HepG2 (cell line): ENCODE results near the gene PRCD. TPM values are rescaled to one million over a fixed set of nuclear protein-coding genes. Genes with fewer than 3 reads are reported as not detected.
"Not testable (repeated sequence)": the region's sequence is repeated elsewhere in the genome, so short reads cannot be mapped to it uniquely, and the experiment has no call there.

Experiments
- ADNP ChIP-seq: sonication (generic); formaldehyde crosslinking; IDR thresholded peaks from 2 replicates; pipeline ENCODE4 v1.4.0; 2020; ENCODE audit warnings: missing genetic modification reagents
- DPF2 ChIP-seq: sonication (generic); formaldehyde crosslinking; IDR thresholded peaks from 2 replicates; pipeline ENCODE4 v1.4.0; 2020; ENCODE audit warnings: mild to moderate bottlenecking, low read depth, missing genetic modification reagents, borderline replicate concordance
- EP300 ChIP-seq, 3 experiments: sonication (generic) in 1 of 3; formaldehyde crosslinking in 1 of 3; IDR thresholded peaks; 2 replicates each; pipeline versions ENCODE4 v1.5.1 to v1.6.1; 2011 to 2020; ENCODE audit warnings: low read depth in 2 of 3, low read length in 2 of 3, borderline replicate concordance in 1 of 3, improper control_type of control experiment in 1 of 3, mild to moderate bottlenecking in 1 of 3, missing genetic modification reagents in 1 of 3, moderate library complexity in 1 of 3
- FOXK1 ChIP-seq: sonication (generic); formaldehyde crosslinking; IDR thresholded peaks from 2 replicates; pipeline ENCODE4 v1.4.0; 2020; ENCODE audit warnings: low read depth, missing genetic modification reagents, borderline replicate concordance
- GFI1 ChIP-seq: sonication (generic); formaldehyde crosslinking; IDR thresholded peaks from 2 replicates; pipeline ENCODE4 v1.5.0; 2020; ENCODE audit warnings: missing genetic modification reagents, mild to moderate bottlenecking, borderline replicate concordance
- NR2F1 ChIP-seq, 2 experiments: fragments of 450-650 bp in 1 of 2; formaldehyde crosslinking in 1 of 2; IDR thresholded peaks; 2 replicates each; pipeline versions ENCODE4 v1.5.0 to v1.6.1; 2016 to 2020; ENCODE audit warnings: mild to moderate bottlenecking in 1 of 2, missing compliant biosample characterization in 1 of 2, missing genetic modification reagents in 1 of 2, moderate library complexity in 1 of 2
- ZFP90 ChIP-seq: sonication (generic); formaldehyde crosslinking; IDR thresholded peaks from 2 replicates; pipeline ENCODE4 v1.8.0; 2022; ENCODE audit warnings: missing genetic modification reagents, mild to moderate bottlenecking, inconsistent platforms, borderline replicate concordance
- polyA plus RNA-seq, 8 experiments: library from polyadenylated mRNA; depleted of rRNA in 3 of 8; stranded (reverse) in 7 of 8; unstranded in 1 of 8; fragments of >200 nt; fragmentation: Illumina TruSeq in 4 of 8; extraction: Trizol in 4 of 8; gene quantifications; 2 replicates each; pipeline versions ENCODE4 v1.2.1 to v1.2.3, GENCODE V29; 2011 to 2016; ENCODE audit warnings: low read depth in 4 of 8, missing spikeins in 1 of 8, mixed read lengths in 1 of 8; ENCODE audit not compliant: insufficient read depth in 1 of 8
- total RNA-seq, 5 experiments: library from RNA; depleted of rRNA; stranded (reverse); fragments of >200 nt; fragmentation: Illumina TruSeq; extraction: Trizol; gene quantifications; 2 replicates each; pipeline ENCODE4 v1.2.3, GENCODE V29; 2016; ENCODE audit warnings: low read depth in 1 of 5
- TF ChIP-seq, protein P1 (sequence below): sonication (generic); formaldehyde crosslinking; IDR thresholded peaks from 2 replicates; pipeline ENCODE4 v1.5.0; 2020; ENCODE audit warnings: mild to moderate bottlenecking, missing genetic modification reagents, borderline replicate concordance

The PRCD gene
- total and polyA plus RNA-seq, 2 of the 13 experiments (the other 11 are each of a cell fraction or from before 2014, with no cell fraction given): 0.51 TPM; not detected in 1

- TF ChIP-seq DPF2 (CRISPR knock-in tag): 0 out of 2 replicates have a peak, but pooled peaks have one; percentile 72
- TF ChIP-seq NR2F1 (CRISPR knock-in tag; IDR thresholded peaks at IDR 0.05): peak in 1 of 2 experiments; percentile 77; a peak in 3 of 4 replicates
- peak; percentile 4; the same call in 1 of the 2 replicates for TF ChIP-seq ADNP (CRISPR knock-in tag)
- TF ChIP-seq GFI1 (CRISPR knock-in tag): 0 out of 2 replicates have a peak, but pooled peaks have one; percentile 66
- TF ChIP-seq ZFP90 (CRISPR knock-in tag): 0 out of 2 replicates have a peak, but pooled peaks have one; percentile 22
- TF ChIP-seq, protein P1, sequence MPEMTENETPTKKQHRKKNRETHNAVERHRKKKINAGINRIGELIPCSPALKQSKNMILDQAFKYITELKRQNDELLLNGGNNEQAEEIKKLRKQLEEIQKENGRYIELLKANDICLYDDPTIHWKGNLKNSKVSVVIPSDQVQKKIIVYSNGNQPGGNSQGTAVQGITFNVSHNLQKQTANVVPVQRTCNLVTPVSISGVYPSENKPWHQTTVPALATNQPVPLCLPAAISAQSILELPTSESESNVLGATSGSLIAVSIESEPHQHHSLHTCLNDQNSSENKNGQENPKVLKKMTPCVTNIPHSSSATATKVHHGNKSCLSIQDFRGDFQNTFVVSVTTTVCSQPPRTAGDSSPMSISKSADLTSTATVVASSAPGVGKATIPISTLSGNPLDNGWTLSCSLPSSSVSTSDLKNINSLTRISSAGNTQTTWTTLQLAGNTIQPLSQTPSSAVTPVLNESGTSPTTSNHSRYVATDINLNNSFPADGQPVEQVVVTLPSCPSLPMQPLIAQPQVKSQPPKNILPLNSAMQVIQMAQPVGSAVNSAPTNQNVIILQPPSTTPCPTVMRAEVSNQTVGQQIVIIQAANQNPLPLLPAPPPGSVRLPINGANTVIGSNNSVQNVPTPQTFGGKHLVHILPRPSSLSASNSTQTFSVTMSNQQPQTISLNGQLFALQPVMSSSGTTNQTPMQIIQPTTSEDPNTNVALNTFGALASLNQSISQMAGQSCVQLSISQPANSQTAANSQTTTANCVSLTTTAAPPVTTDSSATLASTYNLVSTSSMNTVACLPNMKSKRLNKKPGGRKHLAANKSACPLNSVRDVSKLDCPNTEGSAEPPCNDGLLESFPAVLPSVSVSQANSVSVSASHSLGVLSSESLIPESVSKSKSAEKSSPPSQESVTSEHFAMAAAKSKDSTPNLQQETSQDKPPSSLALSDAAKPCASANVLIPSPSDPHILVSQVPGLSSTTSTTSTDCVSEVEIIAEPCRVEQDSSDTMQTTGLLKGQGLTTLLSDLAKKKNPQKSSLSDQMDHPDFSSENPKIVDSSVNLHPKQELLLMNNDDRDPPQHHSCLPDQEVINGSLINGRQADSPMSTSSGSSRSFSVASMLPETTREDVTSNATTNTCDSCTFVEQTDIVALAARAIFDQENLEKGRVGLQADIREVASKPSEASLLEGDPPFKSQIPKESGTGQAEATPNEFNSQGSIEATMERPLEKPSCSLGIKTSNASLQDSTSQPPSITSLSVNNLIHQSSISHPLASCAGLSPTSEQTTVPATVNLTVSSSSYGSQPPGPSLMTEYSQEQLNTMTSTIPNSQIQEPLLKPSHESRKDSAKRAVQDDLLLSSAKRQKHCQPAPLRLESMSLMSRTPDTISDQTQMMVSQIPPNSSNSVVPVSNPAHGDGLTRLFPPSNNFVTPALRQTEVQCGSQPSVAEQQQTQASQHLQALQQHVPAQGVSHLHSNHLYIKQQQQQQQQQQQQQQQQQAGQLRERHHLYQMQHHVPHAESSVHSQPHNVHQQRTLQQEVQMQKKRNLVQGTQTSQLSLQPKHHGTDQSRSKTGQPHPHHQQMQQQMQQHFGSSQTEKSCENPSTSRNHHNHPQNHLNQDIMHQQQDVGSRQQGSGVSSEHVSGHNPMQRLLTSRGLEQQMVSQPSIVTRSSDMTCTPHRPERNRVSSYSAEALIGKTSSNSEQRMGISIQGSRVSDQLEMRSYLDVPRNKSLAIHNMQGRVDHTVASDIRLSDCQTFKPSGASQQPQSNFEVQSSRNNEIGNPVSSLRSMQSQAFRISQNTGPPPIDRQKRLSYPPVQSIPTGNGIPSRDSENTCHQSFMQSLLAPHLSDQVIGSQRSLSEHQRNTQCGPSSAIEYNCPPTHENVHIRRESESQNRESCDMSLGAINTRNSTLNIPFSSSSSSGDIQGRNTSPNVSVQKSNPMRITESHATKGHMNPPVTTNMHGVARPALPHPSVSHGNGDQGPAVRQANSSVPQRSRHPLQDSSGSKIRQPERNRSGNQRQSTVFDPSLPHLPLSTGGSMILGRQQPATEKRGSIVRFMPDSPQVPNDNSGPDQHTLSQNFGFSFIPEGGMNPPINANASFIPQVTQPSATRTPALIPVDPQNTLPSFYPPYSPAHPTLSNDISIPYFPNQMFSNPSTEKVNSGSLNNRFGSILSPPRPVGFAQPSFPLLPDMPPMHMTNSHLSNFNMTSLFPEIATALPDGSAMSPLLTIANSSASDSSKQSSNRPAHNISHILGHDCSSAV (CRISPR knock-in tag): 0 out of 2 replicates have a peak, but pooled peaks have one; percentile 21
- TF ChIP-seq EP300 (IDR thresholded peaks at IDR 0.05; ENCODE audit: low read depth in 2 of 2, low read length in 2 of 2): peak in 1 of 2 experiments; percentile 4; a peak in 1 of 4 replicates
- not testable (repeated sequence) for TF ChIP-seq EP300 (CRISPR knock-in tag; IDR thresholded peaks at IDR 0.05; ENCODE audit: borderline replicate concordance)
- 0 out of 2 replicates have a peak, but pooled peaks have one; percentile 35 for TF ChIP-seq FOXK1 (CRISPR knock-in tag)
- TF ChIP-seq, all 625 proteins: peak for 20; not testable (repeated sequence) for 605
Measured at GRCh38 chr17:76525513-76525833, 14.4 kb upstream of the PRCD start (continued).
